ENCODE results near the gene UGT2B10. TPM values are rescaled to one million over a fixed set of nuclear protein-coding genes. Genes with fewer than 3 reads are reported as not detected.

UGT2B10 gene
- total RNA-seq, 4 donors from 2014 or later: not detected

GRCh38 chr4:68861057-68861456 lies 45.3 kb downstream of the UGT2B10 start:
- no peak for DNase-seq (ENCODE audit: extremely low spot score)
- H3K27ac ChIP-seq (replicated peaks in 1 of 4): no peak overlapping the region
- H3K36me3 ChIP-seq: no peaks in the 10 kb centered on the region
- no peaks in the 10 kb centered on the region for H3K27me3 ChIP-seq
- no peak overlapping the region for H3K4me3 ChIP-seq
- intact Hi-C loops (cut with DNase I): no loop called here
- no peaks in the 10 kb centered on the region for H3K4me1 ChIP-seq
- TF ChIP-seq POLR2AphosphoS5 (IDR thresholded peaks at IDR 0.05) (no peak), CTCF (IDR thresholded peaks at IDR 0.05) (no peak), EP300 (IDR thresholded peaks at IDR 0.05) (no peak), POLR2A (IDR thresholded peaks at IDR 0.05; ENCODE audit: low read depth) (no peak)
- peaks cover 0 to 8% (median 3%) of the 10 kb centered on the region in 4 donors for H3K9me3 ChIP-seq

- intact Hi-C loops (cut with DNase I): no loop called here
- no peaks in the 10 kb centered on the region for H3K27me3 ChIP-seq
- no peaks in the 10 kb centered on the region for H3K9me3 ChIP-seq
- H3K4me1 ChIP-seq: no peaks in the 10 kb centered on the region
- no peak for DNase-seq (ENCODE audit: extremely low spot score)
- no peaks in the 10 kb centered on the region for H3K36me3 ChIP-seq
- WGBS: 74% methylated on average over 6 of the region's 6 CpGs
- H3K27ac ChIP-seq (replicated peaks in 1 of 4): no peak overlapping the region
- no peak overlapping the region for H3K4me3 ChIP-seq
- TF ChIP-seq POLR2AphosphoS5 (IDR thresholded peaks at IDR 0.05): no peak
Measured at GRCh38 chr4:68864438-68865187, 48.8 kb downstream of the UGT2B10 start.

GRCh38 chr4:68865188-68865638 lies 49.4 kb downstream of the UGT2B10 start:
- no peak for TF ChIP-seq POLR2AphosphoS5 (IDR thresholded peaks at IDR 0.05)
- TF ChIP-seq EP300 (IDR thresholded peaks at IDR 0.05): no peak
- TF ChIP-seq POLR2A (IDR thresholded peaks at IDR 0.05; ENCODE audit: low read depth): no peak
- no peak for TF ChIP-seq CTCF (IDR thresholded peaks at IDR 0.05)
- intact Hi-C loops (cut with DNase I): no loop called here

GRCh38 chr4:68865760-68866159 lies 50.0 kb downstream of the UGT2B10 start:
- DNase-seq (ENCODE audit: extremely low spot score): no peak
- H3K4me3 ChIP-seq: no peak overlapping the region
- 66% methylated on average over 5 of the region's 5 CpGs for WGBS
- no peaks in the 10 kb centered on the region for H3K36me3 ChIP-seq
- no peak overlapping the region for H3K27ac ChIP-seq (replicated peaks in 1 of 4)
- no peaks in the 10 kb centered on the region for H3K9me3 ChIP-seq
- intact Hi-C loops (cut with DNase I): no loop called here
- TF ChIP-seq EP300 (IDR thresholded peaks at IDR 0.05) (no peak), POLR2A (IDR thresholded peaks at IDR 0.05; ENCODE audit: low read depth) (no peak), POLR2AphosphoS5 (IDR thresholded peaks at IDR 0.05) (no peak), CTCF (IDR thresholded peaks at IDR 0.05) (no peak)
- H3K4me1 ChIP-seq: no peaks in the 10 kb centered on the region
- no peaks in the 10 kb centered on the region for H3K27me3 ChIP-seq

More at GRCh38 chr4:68865188-68865638, 49.4 kb downstream of the UGT2B10 start:
- no peaks in the 10 kb centered on the region for H3K4me1 ChIP-seq
- 69% methylated on average over 4 of the region's 4 CpGs for WGBS
- DNase-seq (ENCODE audit: extremely low spot score): no peak
- no peaks in the 10 kb centered on the region for H3K27me3 ChIP-seq
- no peak overlapping the region for H3K27ac ChIP-seq (replicated peaks in 1 of 4)
- no peaks in the 10 kb centered on the region for H3K9me3 ChIP-seq
- H3K36me3 ChIP-seq: no peaks in the 10 kb centered on the region
- H3K4me3 ChIP-seq: no peak overlapping the region

- no peak overlapping the region for H3K27ac ChIP-seq (replicated peaks in 1 of 4)
- TF ChIP-seq POLR2AphosphoS5 (IDR thresholded peaks at IDR 0.05) (no peak), POLR2A (IDR thresholded peaks at IDR 0.05; ENCODE audit: low read depth) (no peak), CTCF (IDR thresholded peaks at IDR 0.05) (no peak), EP300 (IDR thresholded peaks at IDR 0.05) (no peak)
- H3K4me1 ChIP-seq: no peaks in the 10 kb centered on the region
- intact Hi-C loops (cut with DNase I): no loop called here
- H3K9me3 ChIP-seq: no peaks in the 10 kb centered on the region
- 95% methylated on average over 8 of the region's 8 CpGs for WGBS
- H3K36me3 ChIP-seq: no peaks in the 10 kb centered on the region
- H3K27me3 ChIP-seq: no peaks in the 10 kb centered on the region
- no peak for DNase-seq (ENCODE audit: extremely low spot score)
- H3K4me3 ChIP-seq: no peak overlapping the region
Measured at GRCh38 chr4:68869274-68869773, 53.5 kb downstream of the UGT2B10 start.
